Renal cortical epithelial cell (primary cell): ENCODE measurements around the gene NAV2. TPM values are rescaled to one million over a fixed set of nuclear protein-coding genes. Genes with fewer than 3 reads are reported as not detected.
"Not testable (repeated sequence)": the region's sequence is repeated elsewhere in the genome, so short reads cannot be mapped to it uniquely, and the experiment has no call there.

ENCODE experiments used
- DNase-seq: peaks from one replicate; pipeline ENCODE4 v3.0.0-alpha.2; 2011; ENCODE audit warnings: low read depth
- total RNA-seq: library from RNA; depleted of rRNA; stranded (reverse); fragments of >200 nt; gene quantifications from 2 replicates; pipeline ENCODE4 v1.2.3, GENCODE V29; 2014

The NAV2 gene
- total RNA-seq, 1 donor from 2014 or later, result 41.1 TPM

GRCh38 chr11:19895037-19895436, 182.4 kb downstream of the NAV2 start:
- not testable (repeated sequence) for DNase-seq

DNA sequence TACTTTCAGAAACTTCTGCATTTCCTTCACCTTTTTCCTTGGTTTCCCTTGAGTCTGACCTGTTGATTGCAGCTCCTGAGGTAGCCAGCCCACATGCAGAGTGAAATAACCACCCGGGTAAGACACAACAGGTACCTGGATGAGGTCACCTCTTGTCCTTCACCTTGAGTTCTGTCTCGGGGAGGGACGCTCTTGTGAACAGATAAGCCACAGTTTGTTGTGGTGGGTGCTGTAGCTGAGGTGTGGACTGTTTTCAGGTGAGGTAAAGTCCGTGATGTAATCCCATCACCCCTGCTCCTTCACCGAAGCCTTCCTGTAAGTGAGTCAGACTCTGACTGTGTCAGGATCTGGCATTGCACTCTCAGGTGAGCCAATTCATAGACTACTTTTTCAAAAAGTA, 183.1 kb downstream of the NAV2 start:
- DNase-seq, result no peak

- peak; percentile 74 for DNase-seq
Measured at GRCh38 chr11:19903620-19904069, 191.0 kb downstream of the NAV2 start.

DNA sequence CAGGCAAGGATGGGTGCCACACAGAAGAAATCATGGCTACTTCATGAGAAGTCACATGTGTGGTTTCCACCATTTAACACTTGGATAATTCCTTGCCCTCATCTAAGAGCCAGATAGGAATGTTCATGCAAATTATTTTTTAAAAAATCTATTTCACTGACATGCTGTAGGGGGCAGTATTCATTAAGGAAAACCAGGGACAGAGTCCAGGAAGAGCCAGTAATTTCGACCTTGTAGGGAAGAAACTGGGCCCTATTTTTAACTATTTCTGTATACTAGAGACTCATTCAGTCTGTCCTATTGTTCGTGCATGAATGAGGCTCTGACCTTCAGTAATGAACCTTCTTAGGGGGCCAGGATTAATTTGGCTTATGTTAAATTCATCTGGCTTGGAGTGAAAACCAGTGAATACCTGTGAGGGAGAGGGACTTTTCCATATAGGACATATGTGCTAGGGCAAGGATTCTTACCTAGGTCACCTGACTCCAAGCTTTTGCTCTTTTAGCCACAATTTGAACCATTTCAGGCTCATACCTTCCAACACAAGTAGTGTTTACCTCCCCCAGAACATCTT, 192.7 kb downstream of the NAV2 start:
- peak; percentile 70 for DNase-seq

GRCh38 chr11:19906126-19906525, 193.5 kb downstream of the NAV2 start:
- no peak for DNase-seq

GRCh38 chr11:19907008-19907579, 194.5 kb downstream of the NAV2 start:
- DNase-seq, result no peak

GRCh38 chr11:19907839-19908238, 195.2 kb downstream of the NAV2 start:
- no peak for DNase-seq

DNA sequence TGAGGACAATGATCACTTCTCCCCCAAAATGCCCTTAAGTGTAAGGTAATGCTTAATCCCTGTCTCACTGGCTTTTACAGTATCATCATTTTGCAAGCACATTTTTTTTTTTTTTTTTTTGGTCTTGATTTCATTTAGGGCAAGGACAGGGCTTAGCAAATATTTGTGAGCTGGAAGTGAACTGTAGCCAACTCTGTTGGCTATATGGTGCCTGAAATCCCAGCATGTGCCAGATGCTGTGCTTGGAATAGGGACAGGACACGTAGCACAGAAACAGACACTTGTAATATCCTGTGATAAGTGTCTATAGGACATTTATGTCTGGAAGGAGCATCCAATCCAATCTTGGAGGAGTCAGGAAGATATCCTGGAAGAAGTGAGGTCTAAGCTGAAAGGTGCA, 198.3 kb downstream of the NAV2 start:
- DNase-seq, result no peak

DNA sequence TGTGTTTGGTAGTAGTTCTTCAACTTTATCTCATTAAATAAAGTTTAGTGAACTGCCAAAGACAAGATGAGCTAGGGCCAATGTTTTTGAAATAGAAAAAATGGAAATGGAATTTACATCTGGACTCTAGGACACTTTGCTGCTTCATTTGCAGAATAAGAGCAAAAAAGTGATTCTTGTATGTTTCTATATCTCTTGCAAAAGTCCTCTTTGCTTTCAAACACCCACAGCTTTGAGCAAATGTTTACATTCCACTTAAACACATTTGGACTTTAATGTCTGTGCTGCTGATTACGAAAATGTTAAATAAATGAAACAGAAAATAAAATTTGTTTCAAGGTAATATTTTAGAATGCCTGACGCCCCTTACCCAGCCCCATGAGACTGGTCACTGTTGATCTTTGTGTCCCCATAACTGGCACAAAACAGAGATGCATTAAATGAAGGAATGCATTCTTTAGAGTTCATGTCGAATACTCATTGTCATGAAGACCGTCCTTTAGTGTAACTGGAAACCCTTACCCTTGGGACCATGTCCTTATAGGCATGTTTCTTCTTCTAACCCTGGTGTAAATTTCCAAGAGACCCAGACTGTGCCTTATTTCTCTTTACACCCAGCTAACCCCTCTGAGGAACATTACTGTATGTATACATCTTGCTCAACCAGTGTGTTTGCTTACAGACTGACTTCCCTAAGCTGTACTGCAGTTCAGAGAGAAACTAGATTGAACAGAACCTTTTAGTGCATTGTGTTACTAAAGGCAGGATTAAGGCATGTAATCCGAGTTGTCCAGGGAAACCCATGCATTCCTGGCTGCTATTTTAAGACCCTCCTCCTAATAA, 199.7 kb downstream of the NAV2 start:
- DNase-seq, result no peak

DNA sequence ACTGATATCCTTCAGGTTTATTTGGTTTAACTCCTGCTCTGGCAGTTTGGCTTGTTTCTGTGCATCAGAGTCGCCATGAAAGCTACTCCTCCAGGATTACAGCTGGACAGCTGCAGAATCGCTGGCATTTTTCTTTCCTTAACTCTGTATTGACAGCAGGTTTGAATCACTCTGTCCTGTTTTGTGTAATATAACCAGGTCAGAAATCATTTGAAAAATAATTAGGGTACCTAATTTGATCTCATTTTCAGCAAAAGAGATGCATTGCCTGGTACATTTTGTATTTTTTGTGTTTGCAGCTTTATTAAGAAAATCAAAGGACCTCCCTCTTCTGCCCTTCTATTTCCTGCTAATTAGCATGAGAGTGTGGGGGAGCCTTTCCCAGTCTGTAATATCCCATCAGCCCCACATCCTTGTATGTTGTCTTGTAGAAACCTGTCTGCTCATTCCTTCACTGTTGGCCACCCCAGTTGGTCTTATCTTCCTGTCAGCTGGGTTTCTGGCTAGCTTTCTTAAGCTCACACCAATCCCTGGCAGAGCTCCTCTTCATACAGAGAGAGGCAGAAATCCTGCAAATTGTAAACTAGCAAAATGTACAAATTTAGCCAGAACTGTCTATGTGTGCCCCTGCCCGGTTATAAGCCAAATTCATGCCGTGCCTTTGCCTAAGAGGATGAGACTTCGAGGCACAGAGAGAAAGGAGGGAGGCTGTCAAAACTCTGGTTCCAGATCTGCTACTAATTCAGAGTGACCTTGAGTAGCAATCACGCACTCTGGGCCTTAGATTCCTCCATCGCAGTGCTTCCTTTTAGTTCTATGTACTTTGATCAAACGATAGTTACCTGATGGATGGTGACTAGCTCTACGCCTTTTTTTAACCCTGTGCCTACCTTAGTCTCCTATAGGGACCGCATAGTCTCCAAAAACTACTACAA, 200.6 kb downstream of the NAV2 start:
- DNase-seq, result no peak

GRCh38 chr11:19913893-19914249, 201.2 kb downstream of the NAV2 start:
- no peak for DNase-seq

- no peak for DNase-seq
Measured at GRCh38 chr11:19915808-19916207, 203.2 kb downstream of the NAV2 start.

- no peak for DNase-seq
Measured at GRCh38 chr11:19917069-19917468, 204.4 kb downstream of the NAV2 start.

- DNase-seq, result no peak
Measured at GRCh38 chr11:19918302-19919049, 205.8 kb downstream of the NAV2 start.

DNA sequence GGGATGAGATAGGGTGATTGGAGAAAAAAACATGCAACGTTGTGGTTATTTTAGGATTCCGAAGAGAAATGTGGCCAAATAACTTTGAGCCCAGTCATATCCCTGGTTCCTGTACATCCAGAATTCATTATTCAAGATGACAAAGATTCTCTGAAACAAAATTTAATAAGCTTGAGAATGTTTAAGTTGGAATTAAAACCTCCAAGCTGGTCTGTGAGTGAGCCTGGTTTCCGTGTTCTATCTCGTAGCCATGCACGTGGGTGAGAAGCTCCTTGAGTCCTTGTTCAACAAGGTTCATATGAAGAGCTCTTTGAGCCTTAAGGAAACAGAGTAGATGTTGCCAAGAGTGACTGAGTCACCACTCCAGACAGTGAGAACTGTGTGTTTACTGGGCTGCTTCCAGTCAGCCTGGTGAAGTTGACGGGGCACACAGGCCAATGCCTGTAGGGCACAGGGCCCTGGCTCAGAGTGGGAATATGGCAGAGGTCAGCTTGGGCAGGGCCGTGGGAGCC, 206.5 kb downstream of the NAV2 start:
- peak; percentile 97 for DNase-seq

DNA sequence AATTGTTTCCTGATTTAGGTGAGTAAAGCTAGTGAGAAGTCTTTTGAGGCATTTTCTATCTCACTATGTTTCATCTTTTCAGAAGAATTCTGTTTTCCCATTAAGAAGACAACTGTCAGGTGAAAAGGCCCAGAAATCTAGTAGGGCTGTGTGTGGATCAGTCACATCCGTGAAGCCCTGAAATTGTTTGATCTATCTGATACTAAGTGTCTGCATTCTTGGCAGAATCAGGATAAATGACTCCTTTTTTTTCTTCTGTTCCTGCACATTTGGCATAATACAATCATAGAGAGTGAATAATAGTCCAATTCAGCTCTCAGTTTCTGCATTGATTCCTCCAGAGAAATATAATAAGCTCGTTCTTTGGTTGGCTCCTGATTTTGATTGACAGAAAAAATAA, 208.3 kb downstream of the NAV2 start:
- DNase-seq, result no peak

DNA sequence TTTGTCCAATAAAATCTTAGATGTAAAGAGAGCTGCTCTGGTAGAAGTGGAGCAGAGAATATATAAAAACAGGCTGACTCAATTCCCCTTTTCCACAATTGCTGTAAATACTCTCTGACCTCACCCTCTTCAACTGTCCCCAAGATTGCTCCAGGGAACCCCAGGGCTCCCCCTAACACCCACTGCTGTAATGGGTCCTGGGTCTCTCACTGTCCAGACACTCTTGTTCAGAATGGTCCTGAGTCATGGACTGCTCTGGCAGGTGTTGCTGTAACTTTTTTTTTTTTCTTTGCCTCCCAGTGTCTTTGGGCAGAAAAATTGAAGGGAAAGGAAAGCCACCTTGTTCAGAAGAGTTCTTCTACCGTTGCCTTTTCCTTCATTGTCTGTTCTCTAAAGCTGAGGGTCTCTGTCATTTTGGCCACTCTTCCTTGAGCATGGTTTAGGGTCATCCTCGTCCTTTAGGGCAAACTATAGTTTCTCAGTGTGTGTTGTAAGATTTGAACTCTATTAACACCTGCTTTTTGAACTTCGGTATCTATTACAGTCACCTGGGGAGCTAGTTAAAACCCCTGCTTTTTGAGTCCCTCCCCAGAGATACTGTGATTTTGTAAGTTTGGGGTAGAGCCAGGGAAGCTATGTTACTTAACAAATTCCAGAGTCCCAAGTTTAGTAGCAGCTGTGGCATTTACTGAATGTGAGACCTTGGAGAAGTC, 209.5 kb downstream of the NAV2 start:
- no peak for DNase-seq

GRCh38 chr11:19922689-19923035, 210.0 kb downstream of the NAV2 start:
- DNase-seq, result peak; percentile 28

DNA sequence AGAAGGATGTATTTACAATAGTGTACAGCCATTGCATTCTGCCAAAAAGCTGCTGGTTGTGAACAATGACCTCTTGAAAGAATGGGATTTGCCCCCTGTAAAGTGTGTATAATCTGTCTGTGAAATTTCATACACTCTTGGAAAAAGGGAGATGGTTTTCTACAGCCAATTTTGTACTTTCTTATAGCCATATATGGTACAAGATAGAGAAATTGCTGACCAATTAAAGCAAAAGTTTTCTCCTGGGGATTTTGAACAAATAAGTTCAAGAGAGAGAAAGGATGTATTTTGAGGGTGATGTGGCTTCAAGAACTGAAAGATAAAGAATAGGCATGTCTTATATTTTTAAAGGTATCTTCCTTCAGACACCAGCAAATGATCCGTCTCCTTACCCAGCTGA, 211.0 kb downstream of the NAV2 start:
- DNase-seq, result no peak

DNA sequence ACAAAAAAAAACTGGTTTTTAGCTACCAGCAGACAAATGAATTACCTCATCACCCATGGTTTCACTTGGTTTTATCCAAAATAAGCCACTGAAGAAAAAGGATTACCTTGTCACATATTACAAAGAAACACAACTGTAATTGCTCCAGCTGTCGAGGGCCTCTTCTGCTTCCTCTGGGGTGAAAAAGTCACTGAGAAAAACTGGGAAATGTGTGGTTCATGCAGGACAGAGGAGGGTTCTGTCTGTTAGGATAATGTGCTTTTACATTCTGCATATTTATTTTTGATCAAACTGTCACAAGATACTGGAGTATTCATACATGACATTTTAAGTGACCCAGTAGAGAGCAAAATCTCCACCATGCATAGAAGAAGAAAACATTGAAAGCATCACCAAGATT, 211.7 kb downstream of the NAV2 start:
- no peak for DNase-seq

GRCh38 chr11:19924716-19925115, 212.1 kb downstream of the NAV2 start:
- DNase-seq, result no peak
